ENCODE measurements around the gene RAP1A. TPM values are rescaled to one million over a fixed set of nuclear protein-coding genes. Genes with fewer than 3 reads are reported as not detected.

RAP1A gene
- total RNA-seq, 4 donors from 2014 or later, result 49.3 to 82.6 (median 70.8) TPM

DNA sequence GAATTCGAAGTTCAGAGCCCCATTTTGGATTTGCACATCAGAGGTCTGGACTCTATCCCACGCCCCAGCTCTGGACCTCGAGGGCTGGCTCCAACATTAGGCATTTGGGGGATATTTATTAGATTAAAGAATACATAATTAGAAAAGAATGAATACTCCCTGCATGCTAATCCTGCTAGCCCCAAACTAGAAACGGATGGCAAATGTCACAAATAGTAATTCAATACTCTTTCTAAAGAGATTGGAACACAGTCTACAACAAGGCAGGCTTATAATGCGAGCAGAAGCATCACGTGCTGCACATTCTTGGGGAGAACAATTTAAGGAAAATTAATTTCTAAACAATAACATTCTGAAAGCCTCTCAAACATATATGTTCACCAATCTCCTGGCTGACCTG lies 27.7 kb upstream of the RAP1A start:
- DNase-seq (ENCODE audit: low spot score) (no peak), ATAC-seq (ENCODE audit: low FRiP score) (no peak)
- TF ChIP-seq CTCF (IDR thresholded peaks at IDR 0.05), result no peak

DNA sequence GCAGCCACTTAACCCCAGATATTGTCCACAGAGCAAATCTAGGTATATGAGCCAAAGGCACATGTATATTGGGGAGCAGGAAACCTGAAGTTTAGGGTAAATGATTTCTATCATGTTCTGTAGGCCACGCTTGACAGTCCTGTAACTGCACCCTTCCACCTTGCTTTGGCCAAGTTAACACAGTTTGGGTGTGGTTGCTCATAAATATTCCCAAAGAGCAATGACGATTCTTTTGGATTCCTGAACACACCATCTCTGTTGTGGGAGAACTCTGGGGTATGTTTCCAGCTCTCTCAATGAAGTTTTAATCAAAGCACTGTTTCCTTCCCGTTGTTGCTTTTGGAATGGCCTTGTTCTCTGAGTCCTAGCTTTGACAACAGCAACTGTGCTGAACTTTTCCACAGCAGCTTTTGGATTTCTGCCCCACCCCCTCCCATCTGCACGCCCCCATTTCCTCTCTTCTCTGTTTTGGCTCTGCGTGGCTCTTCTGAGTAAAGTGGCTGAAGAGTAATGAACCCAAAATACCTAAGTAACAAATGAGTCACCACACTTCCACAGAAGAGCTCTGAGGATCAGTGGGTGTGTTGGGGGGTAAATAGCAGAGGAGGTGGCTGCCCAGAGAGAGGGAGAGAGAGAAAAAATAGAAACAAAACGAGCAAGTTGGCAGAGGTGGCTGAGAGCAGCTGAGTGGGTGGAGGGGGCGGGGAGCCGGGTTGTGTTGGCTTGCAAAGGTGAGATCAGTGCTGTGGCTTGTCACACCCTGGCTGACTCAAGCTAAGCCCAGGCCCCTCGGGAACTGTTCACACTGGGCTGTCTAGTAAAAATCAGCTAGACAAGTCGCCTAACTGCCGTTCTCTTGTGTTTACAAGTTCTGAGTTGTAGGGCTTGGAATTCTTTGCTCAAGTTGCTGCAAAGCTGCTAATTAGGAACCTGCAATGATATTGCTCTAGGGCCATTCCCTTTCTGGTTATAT lies 26.9 kb upstream of the RAP1A start:
- DNase-seq (ENCODE audit: low spot score) (peak; percentile 39), ATAC-seq (ENCODE audit: low FRiP score) (peak; percentile 98)
- no peak for TF ChIP-seq CTCF (IDR thresholded peaks at IDR 0.05)

- DNase-seq (ENCODE audit: low spot score) (no peak), ATAC-seq (ENCODE audit: low FRiP score) (no peak)
- TF ChIP-seq CTCF (IDR thresholded peaks at IDR 0.05), result no peak
Measured at GRCh38 chr1:111593403-111594305, 25.9 kb upstream of the RAP1A start.

DNA sequence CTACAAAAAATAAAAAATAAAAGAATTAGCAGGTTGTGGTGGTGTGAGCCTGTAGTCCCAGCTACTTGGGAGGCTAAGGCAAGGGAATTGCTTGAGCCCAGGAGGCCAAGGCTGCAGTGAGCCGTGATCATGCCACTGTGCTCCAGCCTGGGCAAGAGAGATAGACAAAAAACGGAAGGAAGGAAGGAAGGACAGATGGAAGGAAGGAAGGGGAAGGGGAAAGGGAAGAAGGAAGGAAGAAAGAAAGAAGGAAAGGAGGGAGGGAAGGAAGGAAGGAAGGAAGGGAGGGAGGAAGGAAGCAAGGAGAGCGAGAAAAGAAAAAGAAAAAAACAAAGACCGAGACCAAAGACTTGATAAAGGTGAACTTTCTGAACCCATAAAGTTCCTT lies 25.3 kb upstream of the RAP1A start:
- DNase-seq (ENCODE audit: low spot score) (no peak), ATAC-seq (ENCODE audit: low FRiP score) (no peak)
- no peak for TF ChIP-seq CTCF (IDR thresholded peaks at IDR 0.05)

DNA sequence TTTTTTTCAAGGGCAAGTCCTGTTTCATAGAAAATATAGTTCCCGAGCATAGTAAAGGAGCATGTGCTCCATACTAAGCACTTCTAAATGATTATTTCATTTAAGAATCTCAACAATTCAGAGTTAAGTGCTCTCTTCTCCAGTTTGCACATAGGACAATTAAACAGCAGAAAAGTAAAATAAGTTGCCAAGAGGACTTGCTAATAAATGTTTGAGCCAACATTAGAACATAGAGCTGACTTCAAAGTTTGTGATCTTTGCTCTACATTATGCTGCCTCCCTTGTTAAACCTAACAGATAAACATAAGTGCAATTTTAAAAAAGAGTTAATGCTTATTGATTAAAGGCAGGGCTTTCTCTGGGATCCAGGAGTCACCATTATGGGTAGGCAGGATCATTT lies 23.8 kb upstream of the RAP1A start:
- ATAC-seq (ENCODE audit: low FRiP score) (no peak), DNase-seq (ENCODE audit: low spot score) (no peak)
- no peak for TF ChIP-seq CTCF (IDR thresholded peaks at IDR 0.05)

- no peak for ATAC-seq (ENCODE audit: low FRiP score)
- no peak for DNase-seq (ENCODE audit: low spot score)
- TF ChIP-seq CTCF (IDR thresholded peaks at IDR 0.05), result no peak
Measured at GRCh38 chr1:111596499-111596898, 23.1 kb upstream of the RAP1A start.
